Nephron progenitor cell (in vitro differentiated cells): ENCODE results near the gene PLAAT2.
"Not testable (repeated sequence)": the region's sequence is repeated elsewhere in the genome, so short reads cannot be mapped to it uniquely, and the experiment has no call there.

Source experiments
- DNase-seq: peaks from one replicate; pipeline ENCODE4 v3.0.0; 2021
- H3K27ac Mint-ChIP-seq: 2 replicates; pipeline ENCODE4 v1.8.0; 2021; ENCODE audit warnings: mild to moderate bottlenecking, moderate library complexity, mixed read lengths
- H3K27me3 Mint-ChIP-seq: 2 replicates; pipeline ENCODE4 v1.8.0; 2021; ENCODE audit warnings: mild to moderate bottlenecking, low read depth, mixed read lengths; ENCODE audit not compliant: poor library complexity
- H3K36me3 Mint-ChIP-seq: 2 replicates; pipeline ENCODE4 v1.8.0; 2021; ENCODE audit warnings: low read depth, mixed read lengths
- H3K4me1 Mint-ChIP-seq: 2 replicates; pipeline ENCODE4 v1.8.0; 2021; ENCODE audit warnings: mixed read lengths
- H3K4me3 Mint-ChIP-seq: 2 replicates; pipeline ENCODE4 v1.8.0; 2021; ENCODE audit warnings: mild to moderate bottlenecking, moderate library complexity, mixed read lengths
- H3K9me3 Mint-ChIP-seq: 2 replicates; pipeline ENCODE4 v1.8.0; 2021; ENCODE audit warnings: mild to moderate bottlenecking, moderate library complexity, mixed read lengths
- TF ChIP-seq, protein P1 (sequence below): fragments of 200-600 bp; sonication (generic); IDR thresholded peaks from 2 replicates; pipeline ENCODE4 v1.5.0; 2021; ENCODE audit warnings: antibody characterized with exemption

The PLAAT2 gene

DNA sequence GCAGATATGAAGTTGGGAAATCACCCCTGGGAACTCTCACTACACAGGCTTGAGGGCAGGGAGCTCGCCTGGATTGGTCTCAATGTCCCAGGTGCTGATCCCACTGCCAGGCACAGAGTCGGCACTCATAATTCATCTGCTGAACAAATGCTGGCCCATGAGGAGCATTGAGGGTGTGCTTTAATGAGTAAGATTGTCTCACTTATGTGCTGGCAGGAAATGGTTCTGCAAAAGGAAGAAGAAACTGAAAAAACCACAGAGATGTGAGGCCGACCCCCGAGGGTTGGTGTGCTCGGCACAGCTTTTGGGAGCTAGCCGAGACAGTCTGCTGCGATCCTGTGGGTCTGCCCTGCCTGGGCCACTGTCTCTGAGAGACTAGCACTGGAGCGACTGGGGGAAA, 9.4 kb downstream of the PLAAT2 start:
- H3K9me3 Mint-ChIP-seq: peaks cover 5% of the 10 kb centered on the region
- TF ChIP-seq, protein P1, sequence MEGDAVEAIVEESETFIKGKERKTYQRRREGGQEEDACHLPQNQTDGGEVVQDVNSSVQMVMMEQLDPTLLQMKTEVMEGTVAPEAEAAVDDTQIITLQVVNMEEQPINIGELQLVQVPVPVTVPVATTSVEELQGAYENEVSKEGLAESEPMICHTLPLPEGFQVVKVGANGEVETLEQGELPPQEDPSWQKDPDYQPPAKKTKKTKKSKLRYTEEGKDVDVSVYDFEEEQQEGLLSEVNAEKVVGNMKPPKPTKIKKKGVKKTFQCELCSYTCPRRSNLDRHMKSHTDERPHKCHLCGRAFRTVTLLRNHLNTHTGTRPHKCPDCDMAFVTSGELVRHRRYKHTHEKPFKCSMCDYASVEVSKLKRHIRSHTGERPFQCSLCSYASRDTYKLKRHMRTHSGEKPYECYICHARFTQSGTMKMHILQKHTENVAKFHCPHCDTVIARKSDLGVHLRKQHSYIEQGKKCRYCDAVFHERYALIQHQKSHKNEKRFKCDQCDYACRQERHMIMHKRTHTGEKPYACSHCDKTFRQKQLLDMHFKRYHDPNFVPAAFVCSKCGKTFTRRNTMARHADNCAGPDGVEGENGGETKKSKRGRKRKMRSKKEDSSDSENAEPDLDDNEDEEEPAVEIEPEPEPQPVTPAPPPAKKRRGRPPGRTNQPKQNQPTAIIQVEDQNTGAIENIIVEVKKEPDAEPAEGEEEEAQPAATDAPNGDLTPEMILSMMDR: no peak
- no peaks in the 10 kb centered on the region for H3K36me3 Mint-ChIP-seq
- H3K27me3 Mint-ChIP-seq: peaks cover 13% of the 10 kb centered on the region
- DNase-seq: no peak
- no peak overlapping the region for H3K4me3 Mint-ChIP-seq
- H3K4me1 Mint-ChIP-seq: peaks cover 19% of the 10 kb centered on the region
- no peak overlapping the region for H3K27ac Mint-ChIP-seq

DNA sequence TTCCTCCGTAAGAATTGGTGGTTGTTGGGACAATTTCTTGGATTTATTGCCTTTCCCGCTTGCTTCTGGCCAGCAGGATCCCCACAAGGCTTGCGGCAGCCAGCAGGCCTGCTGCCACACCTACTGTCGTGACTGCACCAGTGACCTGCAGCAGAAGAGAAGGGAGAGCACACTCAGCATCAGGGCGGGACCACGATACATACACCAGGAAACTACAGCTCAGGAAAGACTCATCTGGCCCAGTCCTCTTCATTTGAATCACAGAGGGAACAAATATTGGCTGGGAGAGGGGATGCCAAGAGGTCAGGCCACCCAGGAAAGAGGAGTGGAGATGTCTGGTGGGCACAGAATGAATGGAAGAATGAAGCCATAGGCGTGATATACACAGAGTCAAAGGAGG, 10.3 kb downstream of the PLAAT2 start:
- Mint-ChIP-seq H3K27ac (no peak overlapping the region), H3K9me3 (peaks cover 5% of the 10 kb centered on the region), H3K36me3 (no peaks in the 10 kb centered on the region), H3K4me1 (peaks cover 19% of the 10 kb centered on the region), H3K4me3 (no peak overlapping the region), H3K27me3 (peaks cover 9% of the 10 kb centered on the region)
- no peak for DNase-seq
- TF ChIP-seq, protein P1: no peak

DNA sequence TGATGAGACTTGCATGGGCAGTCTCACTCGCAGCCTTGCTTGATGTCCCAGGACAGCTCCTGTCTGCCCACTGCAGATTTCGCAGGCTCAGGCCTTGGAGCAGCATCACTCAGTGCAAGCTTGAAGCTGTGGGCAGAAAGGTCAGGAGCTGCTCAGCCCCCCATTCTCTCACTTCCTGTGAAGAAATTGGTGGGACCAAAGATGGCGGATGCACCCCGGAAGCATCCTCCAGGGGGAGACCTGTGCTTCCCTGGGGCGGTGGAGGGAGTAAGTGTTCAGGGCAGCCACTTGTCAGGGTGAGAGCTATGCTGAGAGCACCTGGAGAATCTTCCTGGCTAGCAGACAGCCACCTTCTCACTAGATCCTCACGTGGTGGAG, 11.3 kb downstream of the PLAAT2 start:
- DNase-seq: no peak
- Mint-ChIP-seq H3K27me3 (peaks cover 5% of the 10 kb centered on the region), H3K4me1 (peaks cover 19% of the 10 kb centered on the region), H3K36me3 (no peaks in the 10 kb centered on the region), H3K4me3 (no peak overlapping the region), H3K9me3 (peaks cover 5% of the 10 kb centered on the region), H3K27ac (no peak overlapping the region)
- TF ChIP-seq, protein P1: no peak

DNA sequence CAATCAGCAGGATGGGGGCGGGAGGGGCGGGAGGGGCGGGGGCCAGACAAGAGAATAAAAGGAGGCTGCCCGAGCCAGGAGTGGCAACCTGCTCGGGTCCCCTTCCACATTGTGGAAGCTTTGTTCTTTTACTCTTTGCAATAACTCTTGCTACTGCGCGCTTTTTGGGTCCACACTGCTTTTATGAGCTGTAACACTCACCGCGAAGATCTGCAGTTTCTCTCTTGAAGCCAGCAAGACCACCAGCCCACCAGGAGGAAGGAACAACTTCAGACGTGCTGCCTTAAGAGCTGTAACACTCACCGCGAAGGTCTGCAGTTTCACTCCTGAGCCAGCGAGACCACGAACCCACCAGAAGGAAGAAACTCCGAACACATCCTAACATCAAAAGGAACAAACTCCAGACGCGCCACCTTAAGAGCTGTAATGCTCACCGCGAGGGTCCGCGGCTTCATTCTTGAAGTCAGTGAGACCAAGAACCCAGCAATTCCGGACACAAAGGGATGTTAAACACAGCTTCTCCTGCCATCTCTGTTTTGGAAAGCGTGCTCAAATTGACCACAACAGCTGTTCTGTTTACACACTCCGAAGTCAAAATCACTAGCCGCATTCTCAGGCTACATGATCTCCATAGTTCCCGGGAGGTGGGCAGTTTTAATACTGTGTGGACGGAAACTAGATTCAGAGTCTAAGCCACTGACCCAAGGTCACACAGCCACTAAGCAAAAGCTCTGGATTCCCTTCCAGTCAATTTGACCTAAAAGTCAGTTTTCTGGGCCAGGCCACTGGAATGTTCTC, 11.9 kb downstream of the PLAAT2 start:
- Mint-ChIP-seq H3K4me3 (no peak overlapping the region), H3K4me1 (peaks cover 19% of the 10 kb centered on the region), H3K27me3 (peaks cover 5% of the 10 kb centered on the region), H3K36me3 (no peaks in the 10 kb centered on the region), H3K27ac (peak overlapping the region; percentile 71), H3K9me3 (peaks cover 5% of the 10 kb centered on the region)
- TF ChIP-seq, protein P1: no peak
- DNase-seq: no peak

DNA sequence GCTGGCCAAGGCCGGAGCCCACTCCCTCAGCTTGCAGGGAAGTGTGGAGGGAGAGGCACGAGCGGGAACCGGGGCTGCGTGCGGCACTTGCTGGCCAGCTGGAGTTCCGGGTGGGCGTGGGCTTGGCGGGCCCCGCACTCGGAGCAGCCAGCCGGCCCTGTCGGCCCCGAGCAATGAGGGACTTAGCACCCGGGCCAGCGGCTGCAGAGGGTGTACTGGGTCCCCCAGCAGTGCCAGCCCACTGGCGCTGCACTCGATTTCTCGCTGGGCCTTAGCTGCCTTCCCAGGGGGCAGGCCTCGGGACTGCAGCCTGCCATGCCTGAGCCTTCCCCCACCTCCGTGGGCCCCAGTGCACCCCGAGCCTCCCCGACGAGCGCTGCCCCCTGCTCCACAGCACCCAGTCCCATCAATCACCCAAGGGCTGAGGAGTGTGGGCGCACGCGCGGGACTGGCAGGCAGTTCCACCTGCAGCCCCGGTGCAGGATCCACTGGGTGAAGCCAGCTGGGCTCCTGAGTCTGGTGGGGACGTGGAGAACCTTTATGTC, 13.0 kb downstream of the PLAAT2 start:
- H3K27me3 Mint-ChIP-seq, H3K27ac Mint-ChIP-seq, H3K4me3 Mint-ChIP-seq, DNase-seq, H3K36me3 Mint-ChIP-seq, H3K9me3 Mint-ChIP-seq: not testable (repeated sequence)
- H3K4me1 Mint-ChIP-seq: peaks cover 19% of the 10 kb centered on the region

DNA sequence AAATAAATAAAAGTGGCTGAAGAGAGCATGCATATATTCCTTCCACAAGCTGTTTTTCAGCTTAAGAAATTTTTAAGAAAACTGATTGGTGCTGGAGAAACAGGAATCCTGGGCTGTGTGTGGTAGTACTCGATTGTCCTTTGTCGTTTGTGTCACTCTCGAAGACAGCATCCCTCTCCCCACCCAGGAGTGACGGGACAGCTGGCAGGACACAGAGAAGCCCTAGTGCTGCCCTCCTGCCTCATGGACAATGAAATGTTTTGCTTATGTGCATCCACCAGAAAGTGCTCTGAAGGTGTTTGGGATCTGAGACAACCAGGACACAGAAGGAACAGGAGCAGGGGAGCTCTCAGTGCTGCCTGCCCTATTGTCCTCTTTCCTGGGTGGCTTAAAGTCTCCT, 13.8 kb downstream of the PLAAT2 start:
- no peak for DNase-seq
- Mint-ChIP-seq H3K27ac (peak overlapping the region; percentile 41), H3K4me3 (no peak overlapping the region), H3K4me1 (peaks cover 14% of the 10 kb centered on the region), H3K36me3 (no peaks in the 10 kb centered on the region), H3K27me3 (peaks cover 8% of the 10 kb centered on the region), H3K9me3 (peaks cover 5% of the 10 kb centered on the region)
- TF ChIP-seq, protein P1: no peak
